Erythroblast (primary cell): ENCODE measurements around the gene OR10H1.
"Not testable (repeated sequence)": the region's sequence is repeated elsewhere in the genome, so short reads cannot be mapped to it uniquely, and the experiment has no call there.

Experiments
- DNase-seq, 2 experiments: peaks; one replicate each; lab custom pipeline; 2025; lab: John Stamatoyannopoulos, UW
- GATA1 ChIP-seq: IDR thresholded peaks from 2 replicates; pipeline ENCODE4 v1.6.1; 2011; ENCODE audit warnings: low read depth, mild to moderate bottlenecking, control low read depth, low read length, moderate library complexity
- POLR2A ChIP-seq: IDR thresholded peaks from 2 replicates; pipeline ENCODE4 v1.6.1; 2011; ENCODE audit warnings: mild to moderate bottlenecking, low read length

The OR10H1 gene, protein sequence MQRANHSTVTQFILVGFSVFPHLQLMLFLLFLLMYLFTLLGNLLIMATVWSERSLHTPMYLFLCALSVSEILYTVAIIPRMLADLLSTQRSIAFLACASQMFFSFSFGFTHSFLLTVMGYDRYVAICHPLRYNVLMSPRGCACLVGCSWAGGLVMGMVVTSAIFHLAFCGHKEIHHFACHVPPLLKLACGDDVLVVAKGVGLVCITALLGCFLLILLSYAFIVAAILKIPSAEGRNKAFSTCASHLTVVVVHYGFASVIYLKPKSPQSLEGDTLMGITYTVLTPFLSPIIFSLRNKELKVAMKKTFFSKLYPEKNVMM

DNA sequence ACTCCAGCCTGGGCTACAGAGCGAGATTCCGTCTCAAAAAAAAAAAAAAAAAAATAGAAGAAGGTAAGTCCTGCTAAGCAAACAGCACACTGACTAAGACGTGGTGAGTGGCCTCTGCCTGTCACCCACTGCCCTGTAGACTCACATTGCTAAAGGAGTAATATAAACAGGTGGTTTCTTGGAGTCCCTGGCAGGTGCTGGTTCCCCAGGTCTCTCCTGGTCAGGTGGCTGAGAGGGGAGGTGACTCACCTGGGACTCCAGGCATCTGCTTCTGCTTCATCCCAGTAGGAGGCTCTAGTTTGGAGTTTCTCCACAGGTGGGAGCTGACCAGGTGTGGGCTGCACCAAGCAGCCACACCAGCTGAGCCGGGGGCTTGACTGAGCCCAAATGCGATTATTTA is at the start of gene OR10H1:
Gene OR10H1 (minus strand): TSS at position 359 of the 400 bp plus-strand sequence. CDS start 7,627 bp downstream, outside the sequence.
- TF ChIP-seq POLR2A, result no peak
- no peak for TF ChIP-seq GATA1

DNA sequence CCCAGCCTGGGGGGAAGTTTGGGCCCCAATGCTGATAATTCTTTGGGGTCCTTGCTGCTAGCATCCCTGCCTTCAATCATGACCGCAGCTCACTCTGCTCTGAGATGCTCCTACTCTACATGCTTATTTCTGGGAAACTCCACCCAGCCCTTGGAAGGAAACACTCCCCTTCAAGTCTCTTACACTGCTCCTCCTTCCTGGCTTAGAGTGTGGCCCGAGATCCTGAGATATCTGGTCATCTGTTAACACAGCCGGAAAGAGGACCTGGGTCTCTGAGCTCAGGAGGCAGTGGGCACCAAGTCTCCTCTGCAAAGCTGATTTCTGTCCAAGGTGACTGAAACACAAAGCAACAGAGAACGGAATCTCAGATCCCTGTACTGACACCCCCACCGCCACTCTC is 49.4 kb upstream of the OR10H1 start:
- TF ChIP-seq GATA1 (no peak), POLR2A (no peak)
- DNase-seq, result no peak

More for the DNA sequence above, at the start of gene OR10H1:
- DNase-seq, result no peak

DNA sequence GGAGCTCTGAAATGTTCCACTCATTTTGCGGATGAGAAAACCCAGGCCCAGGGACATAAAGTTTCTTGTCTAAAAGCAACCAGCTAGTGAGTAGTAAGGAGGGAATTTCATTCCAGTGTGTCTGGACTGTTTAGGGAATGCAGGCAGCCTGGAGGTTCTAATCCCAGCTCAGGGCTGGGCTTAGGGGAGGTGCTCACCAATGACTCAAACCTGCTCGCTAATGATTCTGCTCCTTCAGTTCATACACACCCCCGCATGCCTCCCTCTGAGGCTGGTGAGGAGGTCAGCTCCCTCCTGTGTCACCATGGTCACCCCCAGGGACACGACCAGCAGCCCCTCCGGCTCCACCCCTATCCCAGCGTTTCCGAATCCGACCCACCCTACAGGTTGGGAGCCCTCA is 47.8 kb upstream of the OR10H1 start:
- no peak for TF ChIP-seq POLR2A
- no peak for TF ChIP-seq GATA1
- DNase-seq, result no peak

DNA sequence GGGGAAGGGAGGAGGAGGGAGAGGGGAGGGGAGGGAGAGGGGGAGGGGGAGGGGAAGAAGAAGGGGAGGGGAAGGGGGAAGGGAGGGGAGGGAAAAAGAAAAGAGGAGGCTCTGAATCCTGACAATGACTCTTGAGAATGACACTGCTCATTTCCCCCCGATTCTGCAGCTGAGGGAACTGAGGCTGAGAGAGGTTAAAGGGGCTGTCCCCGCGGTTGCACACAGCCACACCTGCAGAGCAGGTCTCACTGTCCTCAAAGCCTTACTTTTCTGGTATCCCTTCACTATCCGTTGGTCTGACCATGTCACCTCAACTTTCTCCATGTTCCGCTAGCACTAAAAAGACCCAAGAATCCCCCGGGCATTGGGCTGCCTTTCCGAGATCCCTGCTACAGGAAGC is 47.0 kb upstream of the OR10H1 start:
- no peak for DNase-seq
- no peak for TF ChIP-seq POLR2A
- no peak for TF ChIP-seq GATA1

DNA sequence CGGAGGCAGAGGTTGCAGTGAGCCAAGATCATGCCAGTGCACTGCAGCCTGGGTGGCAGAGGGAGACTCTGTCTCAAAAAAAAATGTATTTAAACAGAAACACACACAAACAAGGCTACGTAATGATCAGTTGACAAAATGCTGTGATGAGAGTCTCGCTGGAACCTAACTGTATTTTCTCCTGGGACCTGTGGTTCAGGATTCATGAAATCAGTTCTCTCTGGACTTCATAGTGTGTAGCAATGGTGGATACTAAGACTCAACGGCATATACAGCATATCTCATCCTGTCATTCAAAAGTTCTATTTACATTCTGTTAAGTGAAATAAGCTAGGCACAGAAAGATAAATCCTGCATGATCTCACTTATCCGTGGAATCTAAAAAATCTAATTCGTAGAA is 45.1 kb upstream of the OR10H1 start:
- no peak for TF ChIP-seq POLR2A
- no peak for TF ChIP-seq GATA1
- DNase-seq, result no peak

DNA sequence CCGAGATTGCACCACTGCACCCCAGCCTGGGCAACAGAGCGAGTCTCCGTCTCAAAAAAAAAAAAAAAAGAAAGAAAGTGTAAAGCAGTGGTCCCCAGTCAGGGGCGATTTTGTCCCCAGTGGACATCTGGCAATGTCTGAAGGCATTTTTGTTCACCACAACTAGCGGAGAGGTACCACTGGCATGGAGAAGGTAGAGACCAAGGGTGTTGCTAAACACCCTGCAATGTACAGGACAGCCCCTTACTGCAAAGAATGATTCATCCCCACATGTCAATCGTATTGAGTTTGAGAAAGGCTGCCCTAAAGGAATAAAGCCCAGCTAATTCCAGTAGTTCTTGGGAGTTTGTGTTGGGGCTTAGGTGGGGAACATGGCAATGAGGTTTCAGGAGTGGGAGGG is 43.7 kb upstream of the OR10H1 start:
- TF ChIP-seq GATA1, result no peak
- no peak for TF ChIP-seq POLR2A
- DNase-seq, result no peak

DNA sequence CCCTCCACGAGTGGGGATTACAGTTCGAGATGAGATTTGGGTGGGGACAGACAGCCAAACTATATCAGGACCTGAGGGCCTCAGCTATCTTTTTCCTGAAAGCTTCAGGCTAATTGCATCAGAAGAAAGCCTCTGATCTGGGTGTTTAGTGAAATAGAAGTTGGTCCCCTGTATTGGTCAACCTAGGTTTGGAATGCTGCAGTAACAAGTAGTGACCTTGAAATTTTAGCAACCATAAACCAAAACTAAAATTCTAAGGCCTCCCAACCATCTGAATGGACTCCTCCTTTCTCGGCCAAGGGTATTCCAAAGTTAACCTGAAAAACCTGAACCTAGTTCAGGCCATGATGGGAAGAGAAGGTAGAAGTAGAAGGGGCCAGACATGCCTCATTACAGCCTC is 34.9 kb upstream of the OR10H1 start:
- no peak for TF ChIP-seq POLR2A
- TF ChIP-seq GATA1, result no peak
- DNase-seq, result no peak

DNA sequence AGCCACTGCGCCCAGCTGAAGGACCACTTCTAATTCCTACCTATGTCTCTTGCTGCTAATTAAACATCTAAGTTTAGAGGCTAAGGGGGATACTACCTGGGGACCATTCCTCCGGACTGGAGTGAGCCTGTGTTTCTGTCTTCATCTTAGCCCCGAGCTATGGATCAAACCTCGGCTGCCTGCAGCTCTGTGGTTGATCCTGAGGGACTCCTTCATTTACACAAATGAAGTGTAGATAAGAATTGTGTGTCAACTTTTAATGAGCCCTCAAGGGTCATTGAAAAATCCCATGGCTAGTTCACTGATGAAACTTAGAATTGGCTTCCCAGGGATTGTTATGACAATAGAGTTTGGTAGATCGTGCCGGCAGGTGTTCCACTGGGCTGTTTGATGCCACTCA is 31.5 kb upstream of the OR10H1 start:
- DNase-seq, result no peak
- TF ChIP-seq POLR2A (no peak), GATA1 (no peak)

DNA sequence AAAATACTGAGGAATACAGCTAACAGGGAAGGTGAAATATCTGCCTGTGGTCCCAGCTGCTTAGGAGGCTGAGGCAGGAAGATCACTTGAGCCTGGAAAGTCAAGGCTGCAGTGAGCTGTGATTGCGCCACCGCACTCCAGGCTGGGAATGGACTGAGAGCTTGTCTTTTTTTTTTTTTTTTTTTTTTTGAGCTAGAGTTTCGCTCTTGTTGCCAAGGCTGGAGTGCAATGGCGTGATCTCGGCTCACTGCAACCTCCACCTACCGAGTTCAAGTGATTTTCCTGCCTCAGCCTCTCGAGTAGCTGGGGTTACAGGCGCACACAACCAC is 28.4 kb upstream of the OR10H1 start:
- not testable (repeated sequence) for DNase-seq

DNA sequence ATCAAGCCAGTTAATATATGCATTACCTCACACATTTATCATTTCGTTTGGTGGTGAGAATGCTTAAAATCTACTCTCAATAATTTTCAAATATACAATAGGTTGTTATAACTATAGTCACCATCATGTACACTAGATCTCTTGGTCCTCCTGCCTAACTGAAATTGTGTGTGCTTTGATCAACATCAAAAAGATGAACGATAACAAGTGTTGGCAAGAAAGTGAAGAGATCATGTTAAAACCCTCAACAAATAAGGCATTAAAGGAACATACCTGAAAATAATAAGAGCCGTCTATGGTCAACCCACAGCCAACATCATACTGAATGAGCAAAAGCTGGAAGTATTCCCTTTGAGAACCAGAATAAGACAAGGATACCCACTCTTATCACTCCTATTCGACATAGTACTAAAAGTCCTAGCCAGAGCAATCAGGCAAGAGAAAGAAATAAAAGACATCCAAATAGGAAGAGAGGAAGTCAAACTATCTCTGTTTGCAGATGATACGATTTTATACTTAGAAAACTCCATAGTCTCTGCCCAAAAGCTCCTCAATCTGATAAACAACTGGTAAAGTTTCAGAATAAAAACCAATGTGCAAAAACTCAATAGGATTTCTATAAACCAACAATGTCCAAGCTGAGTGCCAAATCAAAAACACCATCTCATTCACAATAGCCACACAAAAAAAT is 27.9 kb upstream of the OR10H1 start:
- TF ChIP-seq POLR2A (no peak), GATA1 (no peak)
- DNase-seq, result no peak

DNA sequence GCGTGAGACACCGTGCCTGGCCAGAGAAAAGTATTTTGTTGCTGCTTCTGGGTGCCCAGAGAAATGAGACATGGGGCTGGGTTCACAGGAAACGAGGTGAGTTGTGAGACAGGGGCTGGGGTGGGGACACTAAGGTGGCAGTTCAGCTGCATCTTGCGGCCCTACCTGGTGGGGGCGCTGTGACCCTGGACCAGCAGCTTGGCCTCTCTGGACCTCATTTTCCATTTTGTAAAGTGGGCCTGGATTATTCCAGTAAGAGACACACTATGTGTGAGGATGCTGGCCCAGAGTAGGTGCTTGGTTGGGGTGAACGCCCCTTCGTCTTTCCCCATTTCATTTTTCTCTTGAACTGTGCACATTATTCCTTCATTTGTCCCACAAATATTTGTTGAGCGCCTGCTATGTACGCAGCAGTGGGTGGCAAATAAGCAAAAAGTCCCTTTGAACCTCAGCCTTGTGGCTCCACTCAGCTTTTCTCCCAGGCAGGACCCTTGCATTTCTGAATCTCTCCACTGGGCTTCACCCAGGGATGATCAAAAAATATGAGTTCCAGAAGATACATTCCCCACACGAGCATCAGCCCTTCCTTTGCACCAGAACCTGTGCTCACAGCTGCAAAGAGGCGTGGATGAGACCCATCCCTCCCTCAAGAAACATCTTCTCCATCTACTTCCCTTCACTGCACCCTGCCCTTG is 26.6 kb upstream of the OR10H1 start:
- no peak for TF ChIP-seq GATA1
- no peak for TF ChIP-seq POLR2A
- DNase-seq, result peak; percentile 26 to 32

DNA sequence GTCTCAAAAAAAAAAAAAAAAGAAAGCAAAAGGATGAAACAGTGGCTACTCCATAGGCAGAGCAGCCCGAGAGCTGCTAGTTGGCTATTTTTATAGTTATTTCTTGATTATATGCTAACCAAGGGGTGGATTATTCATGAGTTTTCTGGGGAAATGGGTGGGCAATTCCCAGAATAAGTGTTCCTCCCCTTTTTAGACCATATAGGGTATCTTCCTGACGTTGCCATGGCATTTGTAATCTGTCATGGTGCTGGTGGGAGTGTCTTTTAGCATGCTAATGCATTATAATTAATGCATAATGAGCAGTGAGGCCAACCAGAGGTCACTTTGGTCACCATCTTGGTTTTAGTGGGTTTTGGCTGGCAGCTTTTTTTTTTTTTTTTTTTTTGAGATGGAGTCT is 25.4 kb upstream of the OR10H1 start:
- TF ChIP-seq GATA1, result no peak
- no peak for TF ChIP-seq POLR2A
- no peak for DNase-seq

DNA sequence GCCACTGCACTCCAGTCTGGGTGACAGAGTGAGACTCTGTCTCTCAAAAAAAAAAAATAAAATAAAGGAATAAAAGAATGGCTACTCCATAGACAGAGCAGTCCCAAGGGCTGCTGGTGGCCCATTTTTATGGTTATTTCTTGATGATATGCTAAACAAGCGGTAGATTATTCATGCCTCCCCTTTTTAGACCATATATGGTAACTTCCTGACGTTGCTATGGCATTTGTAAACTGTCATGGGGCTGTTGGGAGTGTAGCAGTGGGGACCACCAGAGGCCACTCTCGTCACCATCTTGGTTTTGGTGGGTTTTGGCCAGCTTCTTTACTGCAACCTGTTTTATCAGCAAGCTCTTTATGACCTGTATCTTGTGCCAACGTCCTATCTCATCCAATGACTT is 24.4 kb upstream of the OR10H1 start:
- peak in 1 of 2 experiments; percentile 15 for DNase-seq

DNA sequence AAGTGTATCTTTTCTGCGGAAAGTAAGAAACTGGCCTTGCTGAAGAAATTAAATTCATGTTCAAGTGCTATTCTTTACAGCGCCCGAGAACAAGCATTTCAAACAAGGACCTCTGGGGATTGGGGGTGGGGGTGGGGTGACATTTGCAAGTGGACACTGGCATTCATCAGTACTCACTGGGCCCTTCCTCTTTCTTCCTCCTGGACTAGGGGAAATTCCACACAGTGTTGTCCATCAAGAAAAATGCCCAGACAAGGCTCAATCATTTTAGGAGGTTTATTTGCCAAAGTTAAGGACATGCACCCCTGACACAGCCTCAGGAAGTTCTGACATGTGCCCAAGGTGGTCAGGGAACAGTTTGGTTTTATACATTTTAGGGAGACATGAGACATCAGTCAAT is 22.9 kb upstream of the OR10H1 start:
- TF ChIP-seq GATA1, result no peak
- no peak for TF ChIP-seq POLR2A
- DNase-seq, result no peak

DNA sequence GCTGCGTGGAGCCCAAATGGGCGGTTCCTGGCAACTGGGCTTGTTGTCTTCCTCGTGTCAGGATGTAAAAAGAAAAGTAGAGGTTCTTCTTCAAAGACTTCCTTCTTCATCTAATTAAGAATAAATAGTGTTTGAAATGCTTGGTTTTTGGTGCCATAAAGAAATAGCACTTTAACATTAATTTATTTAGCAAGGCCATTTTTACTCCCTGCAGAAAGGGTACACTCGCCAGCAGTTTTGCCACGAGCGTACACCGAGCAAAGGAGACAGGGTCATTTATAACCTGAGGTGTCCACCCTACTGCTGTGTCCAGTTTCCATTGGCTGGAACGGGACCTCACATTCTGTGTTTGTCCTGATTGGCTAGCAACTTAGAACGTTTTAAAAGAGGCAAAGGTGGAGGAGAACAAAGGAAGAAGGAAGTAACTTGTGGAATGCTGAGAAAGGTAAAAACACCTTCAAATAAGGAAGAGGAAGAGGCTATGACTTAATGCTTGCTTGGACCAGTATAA is 21.8 kb upstream of the OR10H1 start:
- DNase-seq, result peak in 1 of 2 experiments; percentile 85
- TF ChIP-seq GATA1 (no peak), POLR2A (peak; percentile 79)
